Astrocyte (in vitro differentiated cells and primary cell): ENCODE data around the gene FUOM.

Experiments used
- CTCF ChIP-seq: IDR thresholded peaks from 2 replicates; pipeline ENCODE4 v1.5.1; 2011; ENCODE audit warnings: low read depth, mild to moderate bottlenecking, inconsistent platforms, low read length, moderate library complexity; ENCODE audit not compliant: insufficient read depth
- EZH2 ChIP-seq: IDR thresholded peaks from 2 replicates; pipeline ENCODE4 v1.6.1; 2012; ENCODE audit warnings: mild to moderate bottlenecking, low read length, inconsistent platforms; ENCODE audit not compliant: insufficient read depth

- no peak for TF ChIP-seq CTCF
- no peak for TF ChIP-seq EZH2
Measured at GRCh38 chr10:133375357-133376115, 17.7 kb upstream of the FUOM start.
